ENCODE data around the gene IQCN. TPM values are rescaled to one million over a fixed set of nuclear protein-coding genes. Genes with fewer than 3 reads are reported as not detected.
A peak's percentile ranks its signal among the peaks of the same experiment; 100 is the strongest.

The IQCN gene
- total RNA-seq, 2 donors from 2014 or later, result 0.52 to 1.5 TPM

DNA sequence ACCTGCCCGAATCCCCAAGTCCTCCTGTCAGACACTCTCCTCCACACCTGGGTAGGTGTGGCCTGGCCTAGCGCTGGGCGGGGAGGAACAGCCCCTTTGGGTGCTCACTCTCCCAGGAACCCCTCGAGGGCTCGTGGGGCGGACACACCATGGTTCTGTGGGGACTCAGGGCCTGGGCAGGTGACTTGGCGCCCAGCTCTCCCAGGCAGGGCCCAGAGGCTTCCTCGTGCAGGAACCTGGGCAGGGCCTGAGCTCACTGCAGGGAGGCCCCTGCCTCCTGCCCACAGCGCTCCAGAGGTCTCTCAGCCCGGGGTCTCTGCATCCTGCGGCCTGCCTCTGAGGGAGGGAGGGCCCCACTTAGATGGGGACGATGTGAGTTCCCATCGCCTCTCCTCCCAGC lies 36.7 kb upstream of the IQCN start:
- H3K4me3 ChIP-seq, result no peak overlapping the region
- peaks cover 0 to 11% of the 10 kb centered on the region in 2 donors for H3K4me1 ChIP-seq
- H3K27ac ChIP-seq, result no peak overlapping the region

DNA sequence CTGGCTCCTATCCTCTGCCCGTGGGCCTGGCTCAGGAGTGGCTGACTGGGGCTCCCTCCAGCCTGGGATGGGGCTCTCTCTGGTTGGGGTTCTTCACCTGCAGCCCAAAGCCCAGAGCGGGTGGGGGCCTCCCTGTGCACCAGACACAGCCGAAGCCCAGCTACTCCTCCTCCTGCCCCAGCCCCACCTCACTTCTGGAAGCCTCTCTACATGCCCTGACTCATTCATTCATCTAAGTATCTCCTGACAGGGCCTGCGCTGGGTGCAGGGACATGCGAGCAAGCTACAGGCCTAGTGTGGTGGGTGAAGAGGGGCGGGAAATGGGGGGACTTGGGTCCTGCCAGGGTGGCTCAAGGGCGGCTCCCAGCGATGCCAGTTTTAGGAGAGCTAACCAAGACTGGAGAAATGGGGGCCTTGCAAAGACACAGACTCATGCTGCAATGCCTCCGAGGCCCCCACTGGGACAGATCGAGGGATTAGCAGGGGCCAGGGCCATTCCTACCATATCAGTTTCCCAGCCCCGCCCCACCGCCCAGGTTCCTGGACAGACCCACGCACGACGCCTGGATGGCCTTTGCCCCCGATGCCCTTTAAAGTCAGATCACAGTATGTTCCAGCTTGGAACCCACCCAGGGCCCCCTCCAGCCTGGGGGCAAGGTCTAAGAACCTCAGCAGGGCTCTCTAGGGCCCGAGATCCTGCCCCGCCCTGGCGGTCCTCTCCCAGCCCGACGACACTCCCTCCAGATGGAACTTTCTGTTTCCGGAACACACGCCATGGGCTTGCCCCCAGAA lies 36.1 kb upstream of the IQCN start:
- TF ChIP-seq, protein P1, sequence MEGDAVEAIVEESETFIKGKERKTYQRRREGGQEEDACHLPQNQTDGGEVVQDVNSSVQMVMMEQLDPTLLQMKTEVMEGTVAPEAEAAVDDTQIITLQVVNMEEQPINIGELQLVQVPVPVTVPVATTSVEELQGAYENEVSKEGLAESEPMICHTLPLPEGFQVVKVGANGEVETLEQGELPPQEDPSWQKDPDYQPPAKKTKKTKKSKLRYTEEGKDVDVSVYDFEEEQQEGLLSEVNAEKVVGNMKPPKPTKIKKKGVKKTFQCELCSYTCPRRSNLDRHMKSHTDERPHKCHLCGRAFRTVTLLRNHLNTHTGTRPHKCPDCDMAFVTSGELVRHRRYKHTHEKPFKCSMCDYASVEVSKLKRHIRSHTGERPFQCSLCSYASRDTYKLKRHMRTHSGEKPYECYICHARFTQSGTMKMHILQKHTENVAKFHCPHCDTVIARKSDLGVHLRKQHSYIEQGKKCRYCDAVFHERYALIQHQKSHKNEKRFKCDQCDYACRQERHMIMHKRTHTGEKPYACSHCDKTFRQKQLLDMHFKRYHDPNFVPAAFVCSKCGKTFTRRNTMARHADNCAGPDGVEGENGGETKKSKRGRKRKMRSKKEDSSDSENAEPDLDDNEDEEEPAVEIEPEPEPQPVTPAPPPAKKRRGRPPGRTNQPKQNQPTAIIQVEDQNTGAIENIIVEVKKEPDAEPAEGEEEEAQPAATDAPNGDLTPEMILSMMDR (IDR thresholded peaks at IDR 0.05), result no peak
- Histone ChIP-seq H3K36me3 (peaks cover 34% of the 10 kb centered on the region), H3K4me3 (no peak overlapping the region), H3K27ac (no peak overlapping the region), H3K9me3 (no peaks in the 10 kb centered on the region), H3K27me3 (no peaks in the 10 kb centered on the region), H3K4me1 (peaks cover 0 to 18% of the 10 kb centered on the region in 2 donors)
- no peak for DNase-seq (ENCODE audit: low spot score)

More for the DNA sequence above, 36.7 kb upstream of the IQCN start:
- H3K9me3 ChIP-seq, result no peaks in the 10 kb centered on the region
- no peak for DNase-seq (ENCODE audit: low spot score)
- H3K27me3 ChIP-seq, result no peaks in the 10 kb centered on the region
- TF ChIP-seq, protein P1 (IDR thresholded peaks at IDR 0.05), result no peak
- H3K36me3 ChIP-seq, result peaks cover 34% of the 10 kb centered on the region

DNA sequence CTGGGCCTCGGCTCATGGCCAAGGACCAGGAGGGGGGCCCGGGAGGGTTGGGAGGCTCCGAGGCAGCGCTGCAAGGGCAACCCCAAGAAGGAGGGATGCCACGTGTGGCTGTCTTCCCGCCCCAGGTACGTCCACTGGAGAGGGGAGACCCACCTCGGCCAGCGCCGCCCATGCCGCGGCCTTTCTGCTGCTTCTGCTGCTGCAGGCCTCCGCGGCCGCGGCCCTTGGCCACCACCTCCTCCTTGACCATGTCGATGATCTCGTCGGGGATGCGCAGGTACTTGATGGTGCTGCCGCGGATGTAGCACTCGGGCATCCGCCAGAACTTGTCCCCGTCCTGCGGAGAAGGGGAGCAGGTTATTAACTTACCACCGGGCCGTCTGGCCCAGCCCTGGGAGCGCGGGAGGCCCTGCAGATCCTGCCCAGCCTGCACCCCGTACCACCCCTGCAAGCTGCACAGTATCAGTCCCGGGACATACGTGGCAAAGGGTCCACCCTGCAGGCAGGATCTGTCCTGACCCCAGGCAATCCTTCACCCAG lies 35.3 kb upstream of the IQCN start:
- no peak overlapping the region for H3K4me3 ChIP-seq
- peaks cover 0 to 25% of the 10 kb centered on the region in 2 donors for H3K4me1 ChIP-seq
- no peaks in the 10 kb centered on the region for H3K9me3 ChIP-seq
- no peak for DNase-seq (ENCODE audit: low spot score)
- peaks cover 34% of the 10 kb centered on the region for H3K36me3 ChIP-seq
- TF ChIP-seq, protein P1 (IDR thresholded peaks at IDR 0.05), result no peak
- H3K27me3 ChIP-seq, result no peaks in the 10 kb centered on the region
- H3K27ac ChIP-seq, result no peak overlapping the region

DNA sequence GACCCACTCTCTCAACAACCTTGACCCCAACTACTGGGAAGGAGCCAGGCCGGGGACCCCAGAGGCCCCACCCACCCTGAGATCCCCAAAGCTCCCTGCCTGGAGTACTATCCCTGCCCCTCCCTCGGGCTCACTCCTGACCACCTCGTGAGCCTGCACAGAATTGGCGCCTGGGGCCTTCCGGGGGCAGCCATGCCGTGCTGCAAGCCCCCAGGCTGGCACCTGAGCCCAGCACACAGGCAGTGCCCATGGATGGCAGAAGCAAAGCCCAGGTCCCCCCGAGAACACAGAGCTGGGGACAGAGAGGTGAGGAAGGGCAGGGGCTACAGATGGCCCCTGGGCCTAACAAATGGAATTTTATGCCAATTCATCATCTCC lies 34.7 kb upstream of the IQCN start:
- no peak overlapping the region for H3K27ac ChIP-seq

DNA sequence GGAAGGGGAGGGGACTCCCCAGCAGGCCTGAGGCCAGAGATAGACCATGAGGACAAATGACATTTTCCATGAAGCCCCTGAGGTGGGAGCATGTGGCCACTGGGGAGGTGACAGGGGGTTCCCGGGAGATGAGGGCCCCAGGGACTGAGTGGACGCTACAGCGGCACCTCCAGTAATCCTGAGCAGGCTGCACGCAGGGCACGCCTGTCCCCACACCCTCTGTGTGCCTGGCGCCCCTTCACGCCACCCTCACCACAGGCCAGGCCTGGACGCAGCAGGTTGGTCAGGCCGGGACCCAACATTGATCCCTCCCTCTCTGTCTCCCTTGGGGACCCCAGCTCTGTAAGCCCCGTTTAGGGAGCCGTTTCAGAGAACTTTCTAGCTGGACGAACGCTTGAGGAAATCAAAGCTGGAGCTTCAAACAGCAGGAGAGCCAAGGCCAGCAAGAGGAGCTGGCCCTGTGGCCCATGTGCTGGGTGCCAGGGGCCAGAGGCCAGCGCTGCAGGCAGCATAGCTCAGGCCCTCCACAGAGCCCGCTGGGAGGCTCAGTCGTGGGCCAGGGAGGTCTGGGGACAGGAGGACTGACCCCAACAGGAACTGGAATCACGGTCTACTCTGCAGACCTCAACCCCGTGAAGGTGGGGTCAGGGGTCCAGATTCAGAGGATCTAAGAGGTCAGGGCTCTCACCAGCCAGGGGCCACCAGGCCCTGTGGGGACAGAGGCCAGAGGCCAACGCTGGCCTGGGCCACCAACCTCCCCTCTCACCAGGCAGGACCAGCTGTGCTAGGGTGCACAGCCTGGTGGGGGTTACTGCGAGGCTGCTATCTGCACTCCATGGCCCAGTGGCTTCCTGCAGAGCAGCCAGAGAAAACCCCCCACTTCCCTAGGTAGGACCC lies 34.0 kb upstream of the IQCN start:
- Histone ChIP-seq H3K36me3 (peaks cover 34% of the 10 kb centered on the region), H3K9me3 (no peaks in the 10 kb centered on the region), H3K27ac (peak overlapping the region; percentile 98 to 99), H3K27me3 (no peaks in the 10 kb centered on the region), H3K4me3 (no peak overlapping the region), H3K4me1 (peaks cover 0 to 38% of the 10 kb centered on the region in 2 donors)
- no peak for DNase-seq (ENCODE audit: low spot score)
- TF ChIP-seq, protein P1 (IDR thresholded peaks at IDR 0.05), result no peak

More for the DNA sequence above, 34.7 kb upstream of the IQCN start:
- DNase-seq (ENCODE audit: low spot score), result no peak
- Histone ChIP-seq H3K9me3 (no peaks in the 10 kb centered on the region), H3K36me3 (peaks cover 34% of the 10 kb centered on the region), H3K27me3 (no peaks in the 10 kb centered on the region), H3K4me1 (peaks cover 0 to 31% of the 10 kb centered on the region in 2 donors), H3K4me3 (no peak overlapping the region)
- TF ChIP-seq, protein P1 (IDR thresholded peaks at IDR 0.05), result no peak
